HG03103 (cell line): ENCODE data around the gene ERBIN.
A peak's percentile ranks its signal among the peaks of the same experiment; 100 is the strongest.
"Not testable (repeated sequence)": the region's sequence is repeated elsewhere in the genome, so short reads cannot be mapped to it uniquely, and the experiment has no call there.

Experiments
- ATAC-seq: cut with Tn5 transposase; IDR thresholded peaks from one replicate; pipeline ENCODE4 v1.9.1; 2021; ENCODE audit warnings: low read depth; ENCODE audit not compliant: unreplicated experiment

Gene ERBIN

DNA sequence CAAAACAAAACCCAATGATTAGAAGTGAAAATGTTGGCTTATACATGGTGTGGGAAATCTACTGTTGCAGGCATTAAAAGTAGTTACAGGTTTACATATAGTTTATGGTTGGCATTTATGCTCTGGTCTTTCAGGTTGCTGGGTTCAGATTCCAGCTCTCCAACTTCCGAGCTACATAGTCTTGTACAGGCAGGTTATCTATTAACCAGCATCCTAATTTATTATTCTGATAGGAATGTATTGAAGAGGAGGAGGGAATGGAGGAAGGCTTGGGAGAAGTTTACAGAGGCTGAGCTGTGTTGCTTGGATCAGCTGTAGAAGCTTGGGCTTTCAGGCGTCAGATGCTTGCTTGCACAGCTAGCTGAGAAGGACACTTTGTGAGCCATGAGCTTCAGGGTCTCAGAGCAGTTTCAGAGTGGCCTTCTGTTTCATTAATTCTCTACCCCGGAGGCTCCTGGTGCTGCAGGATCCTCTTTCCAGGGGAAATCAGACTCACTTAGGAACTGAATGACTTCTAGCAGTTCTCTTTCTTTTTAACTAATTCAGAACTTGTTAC is 11.7 kb upstream of the ERBIN start:
- no peak for ATAC-seq

GRCh38 chr5:65915661-65916060 is 10.7 kb upstream of the ERBIN start:
- ATAC-seq = not testable (repeated sequence)

DNA sequence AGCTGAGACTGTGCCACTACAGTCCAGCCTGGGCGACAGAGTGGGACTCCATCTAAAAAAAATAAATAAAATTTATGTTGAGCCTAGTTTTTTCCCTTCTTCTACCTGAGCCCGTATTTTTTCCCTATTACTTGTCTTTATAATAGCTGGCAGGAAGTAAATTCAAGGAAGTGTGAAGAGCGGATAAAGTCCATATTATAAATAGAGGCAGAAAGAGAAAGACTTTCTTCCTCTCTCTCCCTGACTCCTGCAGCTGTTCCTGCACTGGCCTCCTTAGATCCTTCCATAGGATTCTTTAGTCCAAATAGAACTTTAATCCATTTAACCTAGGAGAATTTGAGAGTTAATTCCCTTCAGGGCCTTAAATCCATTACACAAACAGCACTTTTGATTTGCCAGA is 10.3 kb upstream of the ERBIN start:
- ATAC-seq = no peak

DNA sequence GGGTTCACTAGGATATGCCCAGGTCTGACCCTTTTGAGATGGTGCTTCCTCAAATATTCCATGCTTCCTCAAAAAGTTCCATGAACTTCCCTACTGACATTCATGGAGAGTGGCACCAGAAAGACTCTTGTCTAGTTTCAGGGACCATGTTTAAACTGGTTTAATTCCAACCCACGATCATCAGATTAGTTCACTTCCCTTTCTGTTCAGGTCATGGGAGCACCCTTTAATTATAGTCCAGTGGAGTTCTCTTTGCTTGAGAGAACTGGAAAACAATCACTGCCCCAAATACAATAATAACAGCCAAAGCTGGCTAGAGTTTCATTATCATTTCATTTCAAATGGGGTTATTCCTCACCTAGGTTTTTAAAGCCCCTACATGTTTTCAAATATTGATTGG is 9.7 kb upstream of the ERBIN start:
- ATAC-seq = no peak

GRCh38 chr5:65919773-65920172 is 6.6 kb upstream of the ERBIN start:
- ATAC-seq = no peak

DNA sequence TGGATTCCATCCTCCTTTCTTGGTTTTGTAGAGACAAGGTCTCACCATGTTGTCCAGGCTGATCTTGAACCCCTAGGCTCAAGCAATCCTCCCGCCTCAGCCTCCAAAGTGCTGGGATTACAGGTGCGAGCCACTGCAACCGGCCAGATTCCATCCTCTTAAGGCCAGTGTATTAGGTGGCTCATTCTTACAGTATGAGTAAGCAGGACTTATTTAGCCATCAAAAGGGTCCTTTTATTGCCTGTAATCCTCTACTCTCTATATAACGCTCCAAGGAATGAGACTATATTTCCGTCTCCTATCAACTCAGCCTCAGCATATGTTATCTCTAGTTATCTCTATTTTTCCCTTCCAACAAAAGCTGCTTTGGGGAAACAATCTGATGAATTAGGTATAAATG is 3.0 kb upstream of the ERBIN start:
- no peak for ATAC-seq

GRCh38 chr5:65924366-65925043 is 1.9 kb upstream of the ERBIN start:
- ATAC-seq = peak; percentile 7

DNA sequence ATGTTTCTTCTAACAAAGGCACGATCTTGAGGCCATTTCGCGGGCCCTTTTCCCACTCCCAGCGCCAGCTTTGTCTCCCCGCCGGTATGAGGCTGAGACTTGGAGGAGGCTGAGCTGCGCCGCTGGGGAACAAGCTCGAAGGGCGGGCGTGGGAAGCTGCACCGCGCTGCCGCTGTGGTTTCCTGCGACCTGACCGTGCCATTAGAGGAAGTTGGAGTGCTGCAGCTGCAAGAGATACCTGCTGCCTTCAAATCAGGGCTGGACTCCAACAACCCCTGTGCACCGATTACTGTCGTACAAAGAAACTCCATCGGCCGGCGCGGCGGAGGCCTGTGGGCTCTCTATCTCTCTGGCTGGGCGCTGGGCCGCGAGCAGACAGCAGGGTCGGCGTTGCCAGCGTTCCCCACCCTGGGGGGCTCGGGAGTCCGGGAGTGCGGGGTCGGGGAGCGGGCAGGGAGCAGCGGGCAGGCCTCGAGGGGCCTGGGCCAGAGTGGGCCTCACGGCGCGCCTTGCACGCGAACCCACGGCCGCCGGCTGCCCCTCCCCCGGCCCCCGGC is 1.3 kb upstream of the ERBIN start:
- ATAC-seq = peak; percentile 44

- ATAC-seq = peak; percentile 50
These were observed 637 bp upstream of the ERBIN start for GRCh38 chr5:65925601-65926275.

DNA sequence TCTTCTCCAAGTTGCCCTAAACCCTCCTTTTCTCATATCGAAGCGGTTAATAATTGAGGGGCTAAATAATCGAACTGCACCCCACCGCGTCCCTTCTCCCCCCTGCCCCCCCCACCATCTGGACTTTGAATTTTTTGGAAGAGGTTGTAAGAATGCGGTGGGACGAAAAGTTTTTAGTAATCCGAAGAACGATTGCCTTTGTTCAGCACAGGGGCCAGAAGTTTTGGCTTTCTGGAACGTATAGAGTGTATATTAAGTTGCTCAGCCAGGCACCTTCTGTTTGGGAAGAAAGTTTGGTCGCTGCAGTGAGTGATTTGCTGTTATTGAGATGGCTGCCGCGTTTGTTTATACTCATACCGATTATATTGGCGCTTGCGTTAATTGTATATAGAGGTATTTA is 518 bp downstream of the ERBIN start:
- no peak for ATAC-seq

DNA sequence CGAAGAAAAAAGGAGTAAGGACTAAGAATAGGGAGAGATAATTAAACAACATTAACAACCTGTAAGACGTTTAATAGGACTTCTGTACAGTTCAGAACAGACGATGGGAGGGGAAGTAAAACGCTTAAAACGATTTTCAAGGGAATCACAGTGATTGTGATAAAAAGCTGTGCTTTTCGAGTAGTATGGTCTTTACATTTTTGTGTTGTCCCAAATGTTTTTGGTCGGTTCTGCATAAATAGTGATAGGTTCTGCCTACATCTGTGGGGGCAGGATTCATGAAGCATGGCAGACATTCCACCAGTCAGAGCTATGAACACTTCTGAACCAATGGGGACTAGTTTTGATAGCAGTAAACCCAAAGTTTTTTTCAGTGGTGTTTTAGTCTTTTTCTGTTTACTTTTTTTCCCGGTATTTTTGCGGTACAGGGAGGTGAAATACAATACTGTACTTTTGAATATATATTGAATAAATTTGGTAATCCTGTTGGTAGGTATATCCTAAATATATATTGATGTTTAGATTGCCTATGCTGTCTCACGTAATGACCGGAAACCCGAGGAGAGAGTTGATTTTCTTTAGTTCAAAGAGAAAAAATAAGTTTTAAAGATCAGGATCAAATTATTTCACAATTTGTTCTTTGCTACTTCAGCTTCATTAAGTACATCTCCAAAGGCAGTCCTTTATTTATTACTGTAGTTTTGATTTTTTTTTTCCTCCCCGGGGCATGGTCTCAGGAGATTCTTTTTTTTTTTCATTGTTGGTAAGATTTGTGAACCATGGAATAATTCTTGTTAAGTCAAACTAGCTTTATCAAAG is 1.3 kb downstream of the ERBIN start:
- ATAC-seq = peak; percentile 21

GRCh38 chr5:65928322-65928752 is 2.0 kb downstream of the ERBIN start:
- no peak for ATAC-seq

GRCh38 chr5:65928860-65929259 is 2.5 kb downstream of the ERBIN start:
- ATAC-seq = no peak

GRCh38 chr5:65932676-65933075 is 6.3 kb downstream of the ERBIN start:
- no peak for ATAC-seq

GRCh38 chr5:65933295-65933694 is 6.9 kb downstream of the ERBIN start:
- ATAC-seq = no peak

- ATAC-seq = no peak
These were observed 11.9 kb downstream of the ERBIN start for GRCh38 chr5:65938256-65938655.

DNA sequence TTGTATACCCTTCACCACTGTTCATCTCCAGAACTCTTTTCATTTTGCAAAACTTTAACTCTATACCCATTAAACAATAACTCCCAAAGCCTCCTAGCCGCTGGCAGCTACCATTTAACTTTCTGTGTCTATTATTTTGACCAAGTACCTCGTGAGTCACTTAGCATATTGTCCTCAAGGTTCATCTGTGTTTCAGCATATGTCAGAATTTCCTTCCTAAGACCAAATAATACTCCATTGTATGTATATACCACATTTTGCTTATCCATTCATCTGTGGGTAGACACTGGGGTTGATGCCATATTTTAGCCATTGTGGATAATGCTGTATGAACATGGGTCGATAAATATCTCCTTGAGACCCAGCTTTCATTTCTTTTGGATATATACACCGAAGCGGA is 17.4 kb downstream of the ERBIN start:
- ATAC-seq = no peak

GRCh38 chr5:65946198-65946745 is 19.9 kb downstream of the ERBIN start:
- ATAC-seq = no peak

DNA sequence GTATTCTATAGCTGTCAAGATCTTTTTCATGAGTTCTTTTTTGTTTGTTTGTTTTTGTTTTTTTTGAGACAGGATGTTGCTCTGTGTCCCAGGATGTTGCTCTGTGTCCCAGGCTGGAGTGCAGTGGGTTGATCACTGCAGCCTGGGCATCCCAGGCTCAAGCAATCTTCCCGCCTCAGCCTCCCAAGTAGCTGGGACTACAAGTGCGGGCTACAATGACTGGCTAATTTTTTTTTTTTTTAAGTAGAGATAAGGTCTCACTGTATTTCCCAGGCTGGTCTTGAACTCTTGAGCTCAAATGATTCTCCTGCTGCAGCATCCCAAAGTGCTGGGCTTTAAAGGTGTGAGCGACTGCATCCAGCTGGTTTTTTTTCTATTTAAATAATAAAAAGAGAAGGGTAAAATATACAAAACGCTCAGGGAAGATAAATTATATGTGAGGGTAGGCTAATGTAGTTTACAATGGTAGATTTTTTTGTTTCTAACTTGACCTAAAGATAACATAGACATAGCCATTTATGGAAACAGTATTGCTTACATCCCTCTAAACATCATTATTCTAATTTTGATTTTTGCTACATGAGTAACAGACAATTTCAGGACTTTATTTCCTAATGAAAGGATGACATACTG is 21.9 kb downstream of the ERBIN start:
- ATAC-seq = no peak

DNA sequence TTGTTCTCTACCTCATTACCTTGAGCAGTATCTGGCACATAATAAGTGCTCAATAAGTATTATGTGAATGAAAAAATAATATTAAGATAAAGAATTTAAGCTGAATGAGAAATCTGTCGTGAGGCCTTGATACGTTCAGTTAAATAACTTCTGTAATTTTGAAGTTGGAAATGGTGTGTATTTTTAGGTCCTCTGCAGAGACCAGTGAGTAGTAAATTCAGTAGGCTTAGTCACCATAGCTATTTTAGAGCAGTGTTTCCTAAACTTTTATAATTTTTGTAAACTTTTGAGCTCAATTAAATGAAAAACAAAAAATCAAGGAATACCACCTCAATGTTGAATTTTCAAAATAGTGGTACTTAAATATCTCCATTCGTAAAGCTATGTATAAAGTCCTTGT is 25.0 kb downstream of the ERBIN start:
- no peak for ATAC-seq
